Measurements from ENCODE around the gene ERF.

Gene ERF

DNA sequence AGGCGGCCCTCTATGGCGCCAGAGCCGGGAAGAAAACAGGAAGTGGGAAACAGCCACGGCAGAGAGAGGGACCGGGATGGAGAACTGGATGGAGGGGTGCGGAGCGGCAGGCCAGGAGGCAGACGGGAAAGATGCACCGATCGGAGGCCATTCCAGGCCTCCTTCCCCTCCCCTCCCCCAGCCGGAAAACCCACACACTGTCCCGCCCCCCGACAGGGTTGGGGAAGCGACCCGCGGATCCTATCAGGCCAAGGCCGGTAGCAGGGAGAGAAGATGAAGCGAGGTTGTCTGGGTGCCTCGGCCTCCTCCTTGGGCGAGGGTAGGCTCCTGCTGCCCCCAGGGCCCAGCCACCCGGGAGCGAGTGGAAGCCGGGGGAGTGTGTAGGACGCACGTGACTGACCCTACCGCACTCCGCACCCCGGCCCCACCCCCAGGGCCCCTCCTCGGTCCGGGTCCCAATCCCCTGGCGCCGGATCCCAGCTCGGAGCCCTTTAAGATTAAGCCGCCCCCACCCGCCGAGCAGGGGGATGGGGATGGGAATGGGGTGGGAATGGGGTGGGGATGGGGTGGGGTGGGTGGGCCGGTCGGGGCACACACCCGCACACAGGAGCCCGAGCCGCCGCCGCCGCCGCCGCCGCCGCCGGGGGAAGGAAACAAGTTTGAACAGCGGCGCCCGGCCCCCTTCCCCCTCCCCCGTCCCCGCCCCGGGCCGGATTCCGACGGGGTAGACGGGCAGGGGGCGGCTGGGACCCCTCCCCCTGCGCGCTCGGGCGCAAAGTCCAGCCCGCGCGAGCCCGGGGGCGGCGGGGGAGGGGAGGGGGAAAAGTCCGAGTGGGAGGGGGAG, 1.5 kb downstream of the ERF start:
- DNase-seq = peak; percentile 55 to 67

- no peak for DNase-seq
Measured at GRCh38 chr19:42252365-42253244, 2.3 kb downstream of the ERF start.

- DNase-seq = no peak
Measured at GRCh38 chr19:42251572-42252358, 3.2 kb downstream of the ERF start.

DNA sequence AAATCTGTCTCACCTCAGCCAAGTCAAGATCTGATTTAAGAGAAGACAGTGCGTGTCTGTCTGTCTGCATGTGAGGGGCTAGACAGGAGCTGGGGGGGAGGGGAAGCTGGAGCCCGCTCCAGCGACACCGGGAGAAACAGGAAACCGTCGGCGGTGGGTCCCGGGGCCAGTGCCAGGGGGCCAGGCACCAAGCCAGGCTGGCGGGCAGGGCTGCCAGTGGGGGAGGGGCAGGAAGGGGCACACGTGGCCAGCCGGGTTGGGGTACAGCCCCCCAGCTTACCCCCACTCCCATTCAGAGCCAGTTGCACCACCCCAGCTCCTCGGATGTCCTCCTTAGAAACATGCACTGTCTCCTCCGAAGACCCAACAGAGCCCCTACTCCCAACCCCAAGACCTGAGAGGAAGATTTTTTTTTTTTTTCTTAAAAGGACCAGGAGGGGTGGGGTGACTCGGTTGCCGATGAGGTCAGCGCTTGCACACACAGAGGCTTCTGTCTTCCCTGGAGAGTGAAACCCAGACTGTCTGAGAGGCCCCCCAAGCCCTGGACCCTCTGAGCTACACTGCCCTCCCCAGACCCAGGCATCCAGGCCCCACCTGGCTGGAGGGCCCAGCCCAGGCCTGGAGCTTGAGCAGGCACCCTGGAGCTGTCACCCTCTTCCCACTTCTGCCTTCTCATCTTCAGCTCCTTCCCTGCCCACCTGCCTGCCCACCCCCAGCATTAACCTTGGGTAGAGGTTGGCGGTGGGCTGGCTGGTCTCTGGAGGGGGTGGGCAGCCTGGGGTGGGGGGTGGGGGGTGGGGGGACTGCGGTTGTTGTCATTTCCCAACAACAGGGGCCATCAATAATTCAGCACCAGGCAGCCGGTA, 4.0 kb downstream of the ERF start:
- DNase-seq = peak in 1 of 2 experiments; percentile 41

DNA sequence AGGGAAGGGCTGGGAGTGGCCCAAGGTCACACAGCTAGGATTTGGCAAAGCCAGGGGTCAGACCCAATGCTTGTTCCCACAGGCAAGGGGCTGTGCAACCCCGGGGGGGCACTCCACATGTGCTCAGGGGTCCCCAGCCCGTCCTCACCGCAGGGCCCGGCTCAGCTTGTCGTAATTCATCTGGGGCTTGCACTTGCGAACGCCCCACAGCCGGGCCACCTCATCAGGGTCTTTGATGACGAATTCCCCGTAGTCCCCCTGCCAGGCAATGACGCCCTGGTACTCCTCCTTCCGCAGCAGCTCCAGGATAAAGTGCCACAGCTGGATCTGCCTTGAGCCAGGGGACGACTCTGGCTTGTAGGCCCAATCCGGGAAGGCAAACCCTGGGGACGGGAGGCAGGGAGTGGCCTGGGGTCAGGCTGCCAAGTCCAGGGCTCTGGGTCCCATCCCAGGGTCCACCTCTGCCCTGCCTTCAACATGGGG, 4.7 kb downstream of the ERF start:
- DNase-seq = no peak

DNA sequence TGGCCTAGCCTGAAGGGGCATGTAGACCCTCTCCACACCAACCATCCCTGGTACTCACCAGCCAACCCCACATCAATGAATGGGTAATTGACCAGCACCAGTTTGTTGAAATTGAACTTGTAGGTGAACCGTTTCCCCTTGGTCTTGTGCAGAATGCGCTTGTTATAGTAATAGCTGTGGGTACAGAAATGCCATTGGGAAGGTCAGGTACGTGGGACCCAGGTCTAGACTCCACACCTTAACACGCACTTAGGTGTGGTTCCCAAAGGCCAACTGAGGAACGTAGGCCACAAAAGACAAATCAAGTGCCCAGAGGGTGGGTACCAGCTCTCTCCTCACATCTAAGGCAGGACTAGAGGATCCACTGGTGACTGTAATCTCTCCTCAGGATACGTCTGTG, 5.2 kb downstream of the ERF start:
- no peak for DNase-seq

GRCh38 chr19:42249149-42249750, 5.7 kb downstream of the ERF start:
- DNase-seq = no peak

GRCh38 chr19:42248270-42249148, 6.4 kb downstream of the ERF start:
- no peak for DNase-seq

DNA sequence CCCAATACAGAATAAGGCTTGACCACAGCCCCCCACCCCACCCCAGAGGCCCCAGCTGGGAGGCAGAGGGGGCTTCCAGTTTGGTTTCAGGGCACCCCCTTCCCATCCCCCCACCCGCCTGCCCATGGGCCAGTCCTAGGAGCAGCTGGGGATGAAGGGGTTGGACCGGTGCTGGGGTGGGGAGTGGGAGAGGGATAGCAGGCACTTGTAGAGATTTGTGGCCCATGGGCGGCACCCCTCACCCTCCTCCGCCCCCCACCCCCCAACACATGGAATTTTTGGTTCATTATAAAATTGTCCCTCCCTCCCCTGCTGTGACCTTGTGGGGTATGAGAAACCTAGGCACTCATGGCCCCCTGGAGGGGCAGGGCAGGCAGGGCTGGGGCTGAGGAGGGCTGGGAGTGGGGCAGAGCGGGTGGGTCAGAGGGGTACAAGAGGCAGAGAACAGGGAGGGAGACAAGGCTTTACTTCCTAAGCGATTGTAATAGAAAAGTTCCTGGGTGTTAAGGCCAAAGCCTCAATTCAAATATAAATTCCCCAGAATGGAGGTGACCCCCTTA, 7.2 kb downstream of the ERF start:
- DNase-seq = no peak

GRCh38 chr19:42246922-42247639, 7.8 kb downstream of the ERF start:
- DNase-seq = no peak

DNA sequence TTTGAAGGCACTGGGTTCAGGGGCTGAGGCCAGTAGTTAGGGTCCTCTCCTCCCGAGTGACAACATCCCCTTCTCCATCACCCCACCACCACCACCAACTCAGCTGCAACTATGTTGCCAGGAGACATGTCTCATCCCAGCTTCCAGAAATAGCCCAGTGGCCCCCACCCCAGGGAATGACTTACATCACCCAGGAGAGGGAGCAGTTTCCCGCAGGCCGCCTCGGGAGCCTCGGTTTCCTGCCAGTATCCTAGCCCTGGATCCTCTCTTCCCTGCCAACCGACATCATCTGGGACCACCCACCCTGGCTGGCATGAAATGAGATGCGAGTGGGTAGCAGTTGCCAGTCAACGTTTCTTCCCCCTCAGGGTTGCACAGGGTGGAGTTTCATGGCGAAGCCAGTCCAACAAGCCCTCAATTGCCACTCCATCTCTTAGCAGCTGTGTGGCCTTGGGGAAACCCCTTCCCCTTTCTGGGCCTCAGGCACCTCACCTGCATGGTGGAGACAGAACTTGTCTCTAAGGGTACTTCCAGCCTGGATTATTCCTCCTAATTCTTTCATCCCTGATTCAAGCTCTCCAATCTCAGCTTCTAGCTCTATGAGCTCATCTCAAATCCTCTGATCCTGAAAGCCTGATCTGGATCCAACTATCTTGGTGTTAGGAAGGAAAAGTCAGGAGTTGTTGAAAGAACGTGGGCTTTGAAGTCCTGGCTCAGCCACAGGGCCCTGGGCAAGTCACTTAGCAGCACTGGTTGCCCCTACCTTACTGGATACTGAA, 8.6 kb downstream of the ERF start:
- peak; percentile 49 to 75 for DNase-seq

GRCh38 chr19:42245231-42245630, 9.7 kb downstream of the ERF start:
- DNase-seq = no peak

- peak; percentile 90 to 97 for DNase-seq
Measured at GRCh38 chr19:42244347-42245220, 10.3 kb downstream of the ERF start.

DNA sequence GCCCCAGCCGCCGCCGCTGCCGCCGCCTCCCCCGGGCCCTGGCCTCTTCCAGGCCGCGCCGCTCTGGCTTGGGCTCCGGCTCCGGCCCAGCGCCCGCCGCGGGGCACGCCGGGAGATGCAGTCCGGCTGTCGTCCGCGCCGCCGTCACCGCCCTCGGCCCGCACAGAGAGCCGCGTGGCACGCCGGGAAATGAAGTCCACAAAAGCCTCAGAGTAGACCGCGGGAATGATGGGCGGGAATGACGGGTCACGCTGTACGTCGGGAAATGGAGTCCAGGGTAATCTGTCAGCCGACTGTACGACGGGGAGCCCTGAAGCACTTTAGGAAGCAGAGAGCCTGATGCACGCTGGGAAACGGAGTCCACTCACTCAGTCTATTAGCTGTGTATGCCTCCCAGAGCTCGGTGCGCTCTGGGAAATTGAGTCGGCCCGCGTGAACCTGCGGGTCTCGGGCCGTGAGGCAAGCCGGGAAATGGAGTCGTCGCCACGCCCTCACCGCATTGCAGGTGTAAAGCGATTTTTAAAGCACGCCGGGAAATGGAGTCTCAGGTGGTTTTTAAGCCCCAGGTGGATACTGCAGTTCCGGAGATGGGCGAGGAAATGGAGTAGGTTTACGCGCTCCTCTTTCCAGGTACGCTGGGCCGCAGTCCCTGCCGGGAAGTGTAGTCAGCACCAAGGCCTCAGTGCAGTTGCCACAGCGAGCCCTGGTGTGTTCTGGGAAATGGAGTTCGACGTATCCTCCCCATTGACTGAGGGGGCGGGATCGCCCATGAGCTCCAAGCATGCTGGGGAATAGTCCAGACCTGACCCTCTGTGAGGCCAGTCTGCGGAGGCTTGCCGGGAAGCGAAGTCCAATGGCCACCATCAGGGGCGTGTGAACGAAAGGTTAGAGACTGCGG, 12.2 kb downstream of the ERF start, which contains the start of gene GSK3A:
Gene GSK3A (minus strand): TSS at position 91 of the 898 bp plus-strand sequence. CDS start 137 bp downstream, outside the sequence.
- peak; percentile 97 to 99 for DNase-seq

GRCh38 chr19:42242069-42242511, 12.8 kb downstream of the ERF start:
- DNase-seq = no peak

DNA sequence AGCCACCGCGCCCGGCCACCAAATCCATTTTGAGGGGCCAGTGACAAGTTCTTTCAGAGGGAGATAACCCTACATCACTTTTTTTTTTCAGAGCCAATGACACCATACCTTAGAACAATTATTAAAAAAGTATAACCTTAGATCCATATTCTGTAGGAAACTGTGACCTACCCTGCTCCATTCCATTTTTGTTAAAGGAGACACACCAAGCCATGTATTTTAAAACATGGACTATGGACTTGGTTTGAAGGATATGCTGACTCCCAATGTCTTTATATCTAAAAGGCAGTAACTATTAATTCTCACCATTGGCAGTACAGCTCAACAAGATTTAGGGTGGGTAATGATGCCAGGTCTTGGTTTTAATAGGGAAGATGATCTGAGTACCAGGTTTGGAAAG, 13.6 kb downstream of the ERF start:
- no peak for DNase-seq
